Measurements from ENCODE around the gene OR2A42. TPM values are rescaled to one million over a fixed set of nuclear protein-coding genes. Genes with fewer than 3 reads are reported as not detected.
"Not testable (repeated sequence)": the region's sequence is repeated elsewhere in the genome, so short reads cannot be mapped to it uniquely, and the experiment has no call there.

The OR2A42 gene
- total RNA-seq, 4 donors from 2014 or later, result 0.15 to 4.1 TPM; not detected in 2

DNA sequence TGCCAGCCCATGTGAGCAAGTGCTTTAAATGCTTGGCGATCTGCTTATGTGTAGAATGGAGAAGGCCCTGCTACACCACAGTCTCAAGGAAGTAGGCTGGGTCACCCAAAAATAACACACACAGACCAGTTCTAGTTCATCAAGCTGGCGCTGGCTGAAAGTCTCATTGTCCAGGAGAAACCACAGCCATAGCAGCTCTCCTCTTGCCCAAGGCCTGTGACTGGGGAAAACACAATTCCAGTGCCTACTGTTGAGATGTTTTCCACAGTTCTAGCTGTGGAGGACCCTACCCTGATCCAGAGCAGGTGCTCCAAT lies 60.3 kb downstream of the OR2A42 start:
- H3K36me3 ChIP-seq; H3K27me3 ChIP-seq; H3K9me3 ChIP-seq; H3K4me1 ChIP-seq; DNase-seq; intact Hi-C loops (cut with DNase I; ENCODE audit: low total_unique reads); H3K4me3 ChIP-seq; H3K27ac ChIP-seq: not testable (repeated sequence)

GRCh38 chr7:144178380-144179164 lies 60.8 kb downstream of the OR2A42 start:
- peak in 3 of 4 experiments; percentile 28 to 46 (median 34) for TF ChIP-seq CTCF (IDR thresholded peaks at IDR 0.05)
- H3K4me1 ChIP-seq, H3K36me3 ChIP-seq: not testable (repeated sequence)

More at GRCh38 chr7:144178380-144179164, 60.8 kb downstream of the OR2A42 start:
- DNase-seq; H3K27me3 ChIP-seq; intact Hi-C loops (cut with DNase I; ENCODE audit: low total_unique reads); H3K4me3 ChIP-seq; H3K9me3 ChIP-seq; H3K27ac ChIP-seq: not testable (repeated sequence)

Other genes starting within 250 kb of the OR2A42 start
- gene OR6B1, start 239.3 kb downstream of the OR2A42 start, total RNA-seq, result not detected
- not detected for gene OR2A5, start 190.7 kb downstream of the OR2A42 start, total RNA-seq
- gene OR2A25, start 169.8 kb downstream of the OR2A42 start, total RNA-seq, result not detected
- gene OR2A12, start 153.3 kb downstream of the OR2A42 start, total RNA-seq, result not detected
- gene OR2A2, start 130.0 kb downstream of the OR2A42 start, total RNA-seq, result not detected
- not detected for gene OR2A14, start 116.4 kb downstream of the OR2A42 start, total RNA-seq
- 1 to 10 TPM in 1 of 4 donors, under 1 TPM in 2, not detected in 1; 0.26 to 7.2 (median 0.29) TPM for gene CTAGE4, start 56.1 kb downstream of the OR2A42 start, total RNA-seq
- gene ARHGEF35, start 43.8 kb downstream of the OR2A42 start, total RNA-seq, result 1 to 10 TPM in 3 of 4 donors, under 1 TPM in 1; 0.29 to 8.6 (median 4.4) TPM
- gene OR2A7, start 25.2 kb upstream of the OR2A42 start, total RNA-seq, result 1 to 10 TPM in 3 of 4 donors, not detected in 1; 2.8 to 3.8 (median 3.2) TPM
- 1 to 10 TPM in 1 of 4 donors, not detected in 3; 1.5 TPM for gene CTAGE8, start 29.7 kb upstream of the OR2A42 start, total RNA-seq
- 1 to 10 TPM in 1 of 4 donors, under 1 TPM in 1, not detected in 2; 0.48 to 3.8 TPM for gene OR2A1, start 72.8 kb upstream of the OR2A42 start, total RNA-seq
- gene ARHGEF5, start 115.8 kb upstream of the OR2A42 start, total RNA-seq, result 1 to 10 TPM; 1.3 to 6.8 (median 6.0) TPM
- gene NOBOX, start 164.1 kb upstream of the OR2A42 start, total RNA-seq, result not detected

All from uterus (tissue), 4 donors.